ENCODE measurements around the gene CLEC3B.

- TF ChIP-seq CTCF (IDR thresholded peaks at IDR 0.05), result no peak
- no peak for TF ChIP-seq POLR2A (IDR thresholded peaks at IDR 0.05)
- no peak for TF ChIP-seq EP300 (IDR thresholded peaks at IDR 0.05)
Measured at GRCh38 chr3:45071075-45071474, 45.0 kb downstream of the CLEC3B start.

Measured in ovary (tissue), 3 donors.